Measurements from ENCODE around the gene SPATA21.
A peak's percentile ranks its signal among the peaks of the same experiment; 100 is the strongest.

Gene SPATA21

GRCh38 chr1:16450863-16451481 is 13.7 kb upstream of the SPATA21 start:
- DNase-seq (ENCODE audit: low spot score), result no peak

- DNase-seq (ENCODE audit: low spot score), result no peak
Measured at GRCh38 chr1:16449666-16450065, 12.4 kb upstream of the SPATA21 start.

- no peak for DNase-seq (ENCODE audit: low spot score)
Measured at GRCh38 chr1:16449065-16449464, 11.8 kb upstream of the SPATA21 start.

GRCh38 chr1:16447641-16448040 is 10.4 kb upstream of the SPATA21 start:
- no peak for DNase-seq (ENCODE audit: low spot score)

- no peak for DNase-seq (ENCODE audit: low spot score)
Measured at GRCh38 chr1:16446116-16446515, 8.9 kb upstream of the SPATA21 start.

- no peak for DNase-seq (ENCODE audit: low spot score)
Measured at GRCh38 chr1:16445052-16445451, 7.8 kb upstream of the SPATA21 start.

- DNase-seq (ENCODE audit: low spot score), result no peak
Measured at GRCh38 chr1:16443975-16444770, 6.9 kb upstream of the SPATA21 start.

- no peak for DNase-seq (ENCODE audit: low spot score)
Measured at GRCh38 chr1:16442941-16443340, 5.7 kb upstream of the SPATA21 start.

GRCh38 chr1:16442265-16442664 is 5.0 kb upstream of the SPATA21 start:
- DNase-seq (ENCODE audit: low spot score), result no peak

- DNase-seq (ENCODE audit: low spot score), result no peak
Measured at GRCh38 chr1:16441282-16441665, 4.0 kb upstream of the SPATA21 start.

- peak; percentile 94 for DNase-seq (ENCODE audit: low spot score)
Measured at GRCh38 chr1:16440470-16441281, 3.5 kb upstream of the SPATA21 start, which contains the start of gene NECAP2. NECAP2 (plus strand) TSS chr1:16440724; CDS start chr1:16440762, 38 bp downstream.

- no peak for DNase-seq (ENCODE audit: low spot score)
Measured at GRCh38 chr1:16440131-16440469, 2.9 kb upstream of the SPATA21 start.

GRCh38 chr1:16438924-16439323 is 1.7 kb upstream of the SPATA21 start:
- no peak for DNase-seq (ENCODE audit: low spot score)

GRCh38 chr1:16438516-16438915 is 1.3 kb upstream of the SPATA21 start:
- no peak for DNase-seq (ENCODE audit: low spot score)

- no peak for DNase-seq (ENCODE audit: low spot score)
Measured at GRCh38 chr1:16434501-16434900, 2.7 kb downstream of the SPATA21 start.

GRCh38 chr1:16434007-16434406 is 3.2 kb downstream of the SPATA21 start:
- DNase-seq (ENCODE audit: low spot score), result no peak

- DNase-seq (ENCODE audit: low spot score), result no peak
Measured at GRCh38 chr1:16433030-16433429, 4.2 kb downstream of the SPATA21 start.

- no peak for DNase-seq (ENCODE audit: low spot score)
Measured at GRCh38 chr1:16430606-16431005, 6.6 kb downstream of the SPATA21 start.

- no peak for DNase-seq (ENCODE audit: low spot score)
Measured at GRCh38 chr1:16425125-16426025, 11.8 kb downstream of the SPATA21 start.

- no peak for DNase-seq (ENCODE audit: low spot score)
Measured at GRCh38 chr1:16422041-16422440, 15.2 kb downstream of the SPATA21 start.

GRCh38 chr1:16421201-16421600 is 16.0 kb downstream of the SPATA21 start:
- DNase-seq (ENCODE audit: low spot score), result no peak
